ENCODE data around the gene PTPA. TPM values are rescaled to one million over a fixed set of nuclear protein-coding genes. Genes with fewer than 3 reads are reported as not detected.
A peak's percentile ranks its signal among the peaks of the same experiment; 100 is the strongest.

PTPA gene
- polyA plus RNA-seq, 4 donors = 50.8 to 113 (median 60.8) TPM

DNA sequence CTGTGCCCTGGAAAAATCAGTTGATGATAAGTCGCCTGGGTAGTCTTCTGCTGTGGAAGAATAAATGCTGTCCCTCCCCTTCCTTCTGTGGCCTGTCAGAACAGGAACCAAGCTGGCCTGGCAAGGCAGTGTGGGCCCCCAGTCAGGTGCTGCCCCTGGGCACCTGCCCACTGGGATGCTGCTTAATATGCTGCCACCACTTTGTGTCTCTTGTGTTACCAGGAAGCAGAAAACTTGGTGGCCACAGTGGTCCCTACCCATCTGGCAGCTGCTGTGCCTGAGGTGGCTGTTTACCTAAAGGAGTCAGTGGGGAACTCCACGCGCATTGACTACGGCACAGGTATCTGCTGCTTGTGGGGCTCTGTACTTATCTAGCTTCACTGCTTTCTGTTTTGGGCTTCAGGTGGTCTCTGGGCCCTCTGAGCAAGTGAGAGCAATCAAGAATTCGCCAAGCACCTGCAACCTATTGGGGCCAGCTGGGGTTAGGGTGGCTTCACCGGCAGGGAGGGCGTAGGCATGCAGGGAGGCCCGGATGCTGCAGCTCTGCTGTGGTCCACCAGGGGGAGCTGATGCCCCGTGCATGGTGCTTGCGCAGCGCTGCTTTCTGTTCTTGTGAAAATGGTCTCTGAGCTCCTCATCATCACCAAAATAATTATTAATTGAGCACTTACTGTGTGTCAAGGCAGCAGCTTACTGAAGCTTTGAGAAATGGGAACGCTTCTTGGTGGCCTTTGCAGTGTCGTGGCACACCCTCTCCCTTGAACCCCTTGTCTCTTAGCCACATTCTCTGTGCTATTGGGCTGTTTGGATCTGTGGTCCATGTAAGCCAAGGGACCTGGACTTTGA is 20.3 kb downstream of the PTPA start:
- DNase-seq (peak; percentile 70 to 85), FAIRE-seq (no peak)
- 41 to 45% (median 43%) methylated on average over 13 of the region's 13 CpGs for WGBS, 3 donors
- Histone ChIP-seq H3K9me3 (ENCODE audit: control insufficient read depth in 2 of 2, insufficient read depth in 1 of 2, low read depth in 1 of 2, low read length in 1 of 2) (no peaks in the 10 kb centered on the region), H3K4me1 (ENCODE audit: control insufficient read depth in 3 of 3, insufficient read depth in 2 of 3, low read depth in 1 of 3, low read length in 2 of 3) (peaks cover 0 to 10% (median 0%) of the 10 kb centered on the region in 3 donors), H3K27ac (ENCODE audit: low read depth in 1 of 3, low read length in 2 of 3) (no peak overlapping the region), H3K4me3 (ENCODE audit: low read depth in 1 of 3, low read length in 3 of 3) (no peak overlapping the region), H3K27me3 (ENCODE audit: control insufficient read depth in 3 of 3, insufficient read depth in 3 of 3, low read length in 3 of 3) (no peaks in the 10 kb centered on the region), H3K36me3 (ENCODE audit: control insufficient read depth in 3 of 3, insufficient read depth in 2 of 3, low read depth in 1 of 3, low read length in 3 of 3) (peaks cover 8 to 79% (median 18%) of the 10 kb centered on the region in 3 donors)

DNA sequence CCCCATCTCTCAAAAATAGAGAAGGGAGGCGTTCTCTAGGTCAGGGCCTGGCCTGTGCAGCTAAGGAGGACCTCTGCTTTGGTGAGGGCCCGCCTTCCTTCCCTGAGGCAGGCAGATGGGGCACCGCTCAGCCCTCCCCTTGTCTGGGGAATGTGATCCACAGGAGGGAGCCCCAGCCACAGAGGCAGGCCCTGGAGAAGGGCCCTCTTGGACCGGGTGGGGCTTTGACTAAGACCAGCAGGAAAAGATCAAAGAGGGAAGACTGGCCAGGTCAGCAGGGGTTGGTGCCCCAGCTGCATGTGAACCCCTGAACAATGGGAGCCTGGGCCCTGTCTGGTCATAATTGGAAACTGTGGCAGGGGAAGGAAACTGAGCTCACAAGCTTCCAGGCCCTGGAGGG is 21.9 kb downstream of the PTPA start:
- H3K36me3 ChIP-seq (ENCODE audit: control insufficient read depth in 3 of 3, insufficient read depth in 2 of 3, low read depth in 1 of 3, low read length in 3 of 3) = peaks cover 8 to 81% (median 16%) of the 10 kb centered on the region in 3 donors
- no peaks in the 10 kb centered on the region for H3K9me3 ChIP-seq (ENCODE audit: control insufficient read depth in 2 of 2, insufficient read depth in 1 of 2, low read depth in 1 of 2, low read length in 1 of 2)
- FAIRE-seq = no peak
- peak in 1 of 2 donors; percentile 29 for DNase-seq
- peak overlapping the region in 1 of 3 donors; percentile 64 for H3K27ac ChIP-seq (ENCODE audit: low read depth in 1 of 3, low read length in 2 of 3)
- 82 to 92% (median 89%) methylated on average over 4 of the region's 4 CpGs for WGBS, 3 donors
- no peak overlapping the region for H3K4me3 ChIP-seq (ENCODE audit: low read depth in 1 of 3, low read length in 3 of 3)
- H3K4me1 ChIP-seq (ENCODE audit: control insufficient read depth in 3 of 3, insufficient read depth in 2 of 3, low read depth in 1 of 3, low read length in 2 of 3) = peaks cover 0 to 11% (median 0%) of the 10 kb centered on the region in 3 donors
- no peaks in the 10 kb centered on the region for H3K27me3 ChIP-seq (ENCODE audit: control insufficient read depth in 3 of 3, insufficient read depth in 3 of 3, low read length in 3 of 3)

DNA sequence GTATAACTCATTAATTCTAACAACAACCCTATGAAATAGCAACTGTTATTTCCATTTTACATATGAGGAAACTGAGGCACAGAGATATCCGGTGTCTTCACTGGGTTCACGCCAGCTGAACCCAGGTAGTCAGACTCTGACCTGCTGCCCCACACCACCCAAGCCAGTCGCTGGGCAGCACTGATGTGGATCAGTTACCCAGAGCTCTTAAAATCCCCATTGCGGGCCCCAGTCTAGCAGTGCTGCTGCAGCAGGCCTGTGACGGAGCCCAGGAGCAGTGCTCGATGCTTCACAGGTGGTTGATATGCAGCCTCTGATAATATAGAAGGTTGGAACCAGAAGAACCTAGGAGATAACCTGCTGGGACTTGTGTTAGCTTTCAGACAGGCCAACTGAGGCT is 24.3 kb downstream of the PTPA start:
- peaks cover 4 to 76% (median 13%) of the 10 kb centered on the region in 3 donors for H3K36me3 ChIP-seq (ENCODE audit: control insufficient read depth in 3 of 3, insufficient read depth in 2 of 3, low read depth in 1 of 3, low read length in 3 of 3)
- no peak for DNase-seq
- no peaks in the 10 kb centered on the region for H3K27me3 ChIP-seq (ENCODE audit: control insufficient read depth in 3 of 3, insufficient read depth in 3 of 3, low read length in 3 of 3)
- no peak overlapping the region for H3K27ac ChIP-seq (ENCODE audit: low read depth in 1 of 3, low read length in 2 of 3)
- no peak for FAIRE-seq
- peaks cover 0 to 33% (median 4%) of the 10 kb centered on the region in 3 donors for H3K4me1 ChIP-seq (ENCODE audit: control insufficient read depth in 3 of 3, insufficient read depth in 2 of 3, low read depth in 1 of 3, low read length in 2 of 3)
- H3K9me3 ChIP-seq (ENCODE audit: control insufficient read depth in 2 of 2, insufficient read depth in 1 of 2, low read depth in 1 of 2, low read length in 1 of 2) = no peaks in the 10 kb centered on the region
- WGBS, 3 donors = 88 to 91% (median 90%) methylated on average over 6 of the region's 6 CpGs
- no peak overlapping the region for H3K4me3 ChIP-seq (ENCODE audit: low read depth in 1 of 3, low read length in 3 of 3)

DNA sequence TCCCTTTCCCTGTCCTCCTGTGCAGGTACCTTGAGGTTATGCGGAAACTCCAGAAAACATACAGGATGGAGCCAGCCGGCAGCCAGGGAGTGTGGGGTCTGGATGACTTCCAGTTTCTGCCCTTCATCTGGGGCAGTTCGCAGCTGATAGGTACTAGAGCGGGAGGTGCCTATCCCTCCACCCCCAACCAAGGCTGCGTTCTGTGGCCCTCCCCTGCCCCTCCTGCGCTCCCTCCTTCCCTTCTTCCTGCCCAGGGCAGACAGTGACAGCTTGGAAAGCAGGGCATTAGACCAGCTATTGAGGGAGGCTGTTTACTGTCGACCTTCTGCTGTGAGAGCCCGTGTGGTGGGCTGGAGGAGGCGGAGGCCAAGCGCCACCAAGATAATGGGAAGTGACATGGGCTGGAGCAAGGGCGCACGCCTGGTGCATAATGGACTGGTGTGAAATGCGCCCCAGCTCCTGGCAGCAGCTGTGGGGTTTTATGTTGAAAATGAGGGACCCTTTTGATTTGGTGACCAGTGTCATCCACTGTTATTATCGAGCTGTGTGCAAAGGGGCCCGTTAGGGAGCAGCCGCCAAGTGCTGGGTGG is 25.3 kb downstream of the PTPA start:
- Histone ChIP-seq H3K27me3 (ENCODE audit: control insufficient read depth in 3 of 3, insufficient read depth in 3 of 3, low read length in 3 of 3) (no peaks in the 10 kb centered on the region), H3K4me1 (ENCODE audit: control insufficient read depth in 3 of 3, insufficient read depth in 2 of 3, low read depth in 1 of 3, low read length in 2 of 3) (peaks cover 0 to 42% (median 14%) of the 10 kb centered on the region in 3 donors), H3K4me3 (ENCODE audit: low read depth in 1 of 3, low read length in 3 of 3) (no peak overlapping the region), H3K36me3 (ENCODE audit: control insufficient read depth in 3 of 3, insufficient read depth in 2 of 3, low read depth in 1 of 3, low read length in 3 of 3) (peaks cover 4 to 72% (median 9%) of the 10 kb centered on the region in 3 donors), H3K27ac (ENCODE audit: low read depth in 1 of 3, low read length in 2 of 3) (no peak overlapping the region), H3K9me3 (ENCODE audit: control insufficient read depth in 2 of 2, insufficient read depth in 1 of 2, low read depth in 1 of 2, low read length in 1 of 2) (no peaks in the 10 kb centered on the region)
- no peak for FAIRE-seq
- WGBS, 3 donors = 84 to 89% (median 88%) methylated on average over 16 of the region's 16 CpGs
- no peak for DNase-seq

DNA sequence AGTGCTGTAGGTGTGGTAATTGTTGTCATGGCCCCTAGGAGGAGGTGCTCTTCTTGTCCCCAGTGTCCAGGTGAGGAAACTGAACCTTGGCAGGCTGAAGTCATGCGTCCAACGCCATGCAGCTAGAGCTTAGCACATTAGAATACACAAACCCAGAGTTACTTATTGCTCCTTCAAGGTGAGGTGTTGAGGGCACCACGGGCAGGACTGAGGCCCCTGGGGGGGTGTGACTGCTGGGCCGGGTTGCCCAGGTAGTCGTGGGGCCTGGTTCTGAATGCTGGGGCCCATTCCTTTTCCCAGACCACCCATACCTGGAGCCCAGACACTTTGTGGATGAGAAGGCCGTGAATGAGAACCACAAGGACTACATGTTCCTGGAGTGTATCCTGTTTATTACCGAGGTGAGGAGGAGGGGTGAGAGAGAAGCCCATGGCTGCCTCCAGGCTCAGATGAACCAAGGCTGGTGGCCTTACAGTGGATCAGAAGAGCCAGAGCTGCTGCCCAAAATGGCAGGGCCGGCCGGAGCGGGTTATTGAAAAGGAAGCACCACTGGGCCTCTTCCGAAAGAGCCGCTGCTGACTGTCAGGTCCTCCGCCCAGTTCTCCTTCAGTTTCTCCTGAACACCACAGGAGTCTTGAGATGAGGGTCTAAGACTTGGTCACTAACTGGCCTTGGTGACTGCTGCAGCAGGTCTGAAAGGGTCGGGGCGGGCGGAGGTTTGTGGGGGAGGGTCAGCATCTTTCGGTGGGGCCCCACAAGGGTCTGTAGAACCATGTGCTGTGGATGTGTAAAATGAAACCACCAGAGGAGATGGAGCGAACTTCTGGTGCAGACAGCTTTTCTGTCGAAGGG is 26.3 kb downstream of the PTPA start:
- Histone ChIP-seq H3K9me3 (ENCODE audit: control insufficient read depth in 2 of 2, insufficient read depth in 1 of 2, low read depth in 1 of 2, low read length in 1 of 2) (no peaks in the 10 kb centered on the region), H3K36me3 (ENCODE audit: control insufficient read depth in 3 of 3, insufficient read depth in 2 of 3, low read depth in 1 of 3, low read length in 3 of 3) (peaks cover 4 to 71% (median 9%) of the 10 kb centered on the region in 3 donors), H3K4me3 (ENCODE audit: low read depth in 1 of 3, low read length in 3 of 3) (no peak overlapping the region), H3K27ac (ENCODE audit: low read depth in 1 of 3, low read length in 2 of 3) (peak overlapping the region in 2 of 3 donors; percentile 99 to 100), H3K27me3 (ENCODE audit: control insufficient read depth in 3 of 3, insufficient read depth in 3 of 3, low read length in 3 of 3) (no peaks in the 10 kb centered on the region), H3K4me1 (ENCODE audit: control insufficient read depth in 3 of 3, insufficient read depth in 2 of 3, low read depth in 1 of 3, low read length in 2 of 3) (peaks cover 0 to 49% (median 14%) of the 10 kb centered on the region in 3 donors)
- DNase-seq (no peak), FAIRE-seq (no peak)
- 86 to 91% (median 86%) methylated on average over 19 of the region's 19 CpGs for WGBS, 3 donors

DNA sequence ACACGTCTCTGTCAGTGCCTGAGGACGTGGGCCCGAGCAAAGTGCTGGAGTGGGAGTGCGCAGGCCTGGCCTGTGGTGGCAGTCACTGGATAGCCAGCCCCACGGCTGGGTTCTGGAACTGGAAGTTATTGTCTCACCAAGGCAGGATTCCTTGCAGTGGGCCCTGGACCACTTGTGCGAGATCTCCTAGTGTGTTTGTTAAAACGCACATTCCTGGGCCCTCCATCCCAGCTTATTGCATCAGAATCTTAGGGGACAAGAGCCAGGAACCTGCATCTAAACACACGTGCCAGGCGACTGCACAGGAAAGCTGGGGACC is 26.9 kb downstream of the PTPA start:
- H3K27ac ChIP-seq (ENCODE audit: low read depth in 1 of 3, low read length in 2 of 3) = peak overlapping the region in 2 of 3 donors; percentile 99 to 100
- H3K36me3 ChIP-seq (ENCODE audit: control insufficient read depth in 3 of 3, insufficient read depth in 2 of 3, low read depth in 1 of 3, low read length in 3 of 3) = peaks cover 4 to 71% (median 9%) of the 10 kb centered on the region in 3 donors
- 82 to 90% (median 90%) methylated on average over 9 of the region's 9 CpGs for WGBS, 3 donors
- H3K9me3 ChIP-seq (ENCODE audit: control insufficient read depth in 2 of 2, insufficient read depth in 1 of 2, low read depth in 1 of 2, low read length in 1 of 2) = no peaks in the 10 kb centered on the region
- DNase-seq (no peak), FAIRE-seq (no peak)
- H3K4me1 ChIP-seq (ENCODE audit: control insufficient read depth in 3 of 3, insufficient read depth in 2 of 3, low read depth in 1 of 3, low read length in 2 of 3) = peaks cover 0 to 55% (median 14%) of the 10 kb centered on the region in 3 donors
- no peaks in the 10 kb centered on the region for H3K27me3 ChIP-seq (ENCODE audit: control insufficient read depth in 3 of 3, insufficient read depth in 3 of 3, low read length in 3 of 3)
- no peak overlapping the region for H3K4me3 ChIP-seq (ENCODE audit: low read depth in 1 of 3, low read length in 3 of 3)

DNA sequence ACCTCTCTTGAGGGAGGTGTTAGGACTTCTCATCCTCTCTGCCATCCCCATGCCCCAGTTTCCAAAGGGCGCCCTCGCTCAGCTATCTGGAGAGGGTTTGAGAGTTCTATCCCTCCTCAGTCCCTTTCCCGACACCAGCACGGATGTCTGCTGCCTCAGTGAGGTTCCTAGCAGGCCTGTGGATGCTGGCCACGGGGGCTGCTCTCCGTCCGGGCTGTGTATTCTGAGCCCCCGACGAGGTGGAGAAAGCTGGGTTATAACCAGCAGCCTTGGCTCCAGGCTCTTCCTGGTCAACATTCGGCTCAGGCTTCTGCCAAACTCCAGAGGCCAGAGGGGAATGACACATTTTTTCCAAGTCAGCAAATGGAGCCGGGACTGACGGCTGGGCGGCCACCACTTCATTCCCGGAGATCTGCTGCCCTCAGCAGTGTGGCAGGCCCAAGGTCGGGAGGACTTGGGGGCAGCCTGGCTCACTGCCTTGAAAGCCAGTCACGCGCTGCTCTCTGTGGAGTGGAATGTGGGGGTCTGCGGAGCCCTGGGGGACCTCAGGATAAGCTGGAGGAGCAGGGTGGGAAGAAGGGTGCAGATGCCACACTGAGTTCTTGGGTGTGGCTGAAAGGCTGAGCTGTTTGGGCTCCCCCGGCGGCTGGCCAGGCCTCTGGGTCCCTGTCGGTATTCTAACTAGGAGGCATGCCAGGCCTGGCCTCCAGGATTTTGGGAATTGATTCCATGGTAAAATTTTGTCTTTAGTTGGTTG is 27.4 kb downstream of the PTPA start:
- Histone ChIP-seq H3K27me3 (ENCODE audit: control insufficient read depth in 3 of 3, insufficient read depth in 3 of 3, low read length in 3 of 3) (no peaks in the 10 kb centered on the region), H3K27ac (ENCODE audit: low read depth in 1 of 3, low read length in 2 of 3) (peak overlapping the region in 2 of 3 donors; percentile 99 to 100), H3K4me3 (ENCODE audit: low read depth in 1 of 3, low read length in 3 of 3) (no peak overlapping the region), H3K9me3 (ENCODE audit: control insufficient read depth in 2 of 2, insufficient read depth in 1 of 2, low read depth in 1 of 2, low read length in 1 of 2) (no peaks in the 10 kb centered on the region), H3K36me3 (ENCODE audit: control insufficient read depth in 3 of 3, insufficient read depth in 2 of 3, low read depth in 1 of 3, low read length in 3 of 3) (peaks cover 4 to 72% (median 11%) of the 10 kb centered on the region in 3 donors), H3K4me1 (ENCODE audit: control insufficient read depth in 3 of 3, insufficient read depth in 2 of 3, low read depth in 1 of 3, low read length in 2 of 3) (peaks cover 0 to 57% (median 14%) of the 10 kb centered on the region in 3 donors)
- WGBS, 3 donors = 50 to 68% (median 67%) methylated on average over 21 of the region's 21 CpGs
- peak in 1 of 2 donors; percentile 73 for DNase-seq
- FAIRE-seq = no peak

All from small intestine (tissue), 7 donors.